Stimulated activated naive CD4-positive, alpha-beta T cell treated with Interleukin-2 at 50 U/mL for 16 hours (primary cell): Measurements from ENCODE around the gene ST8SIA4.

Source experiments
- DNase-seq: peaks from one replicate; lab custom pipeline; 2025; lab: John Stamatoyannopoulos, UW

ST8SIA4 gene, protein sequence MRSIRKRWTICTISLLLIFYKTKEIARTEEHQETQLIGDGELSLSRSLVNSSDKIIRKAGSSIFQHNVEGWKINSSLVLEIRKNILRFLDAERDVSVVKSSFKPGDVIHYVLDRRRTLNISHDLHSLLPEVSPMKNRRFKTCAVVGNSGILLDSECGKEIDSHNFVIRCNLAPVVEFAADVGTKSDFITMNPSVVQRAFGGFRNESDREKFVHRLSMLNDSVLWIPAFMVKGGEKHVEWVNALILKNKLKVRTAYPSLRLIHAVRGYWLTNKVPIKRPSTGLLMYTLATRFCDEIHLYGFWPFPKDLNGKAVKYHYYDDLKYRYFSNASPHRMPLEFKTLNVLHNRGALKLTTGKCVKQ

GRCh38 chr5:100903039-100903887, at the start of gene ST8SIA4:
Gene ST8SIA4 (minus strand): TSS chr5:100903282. CDS start chr5:100902955, 327 bp downstream.
- DNase-seq = peak; percentile 90

DNA sequence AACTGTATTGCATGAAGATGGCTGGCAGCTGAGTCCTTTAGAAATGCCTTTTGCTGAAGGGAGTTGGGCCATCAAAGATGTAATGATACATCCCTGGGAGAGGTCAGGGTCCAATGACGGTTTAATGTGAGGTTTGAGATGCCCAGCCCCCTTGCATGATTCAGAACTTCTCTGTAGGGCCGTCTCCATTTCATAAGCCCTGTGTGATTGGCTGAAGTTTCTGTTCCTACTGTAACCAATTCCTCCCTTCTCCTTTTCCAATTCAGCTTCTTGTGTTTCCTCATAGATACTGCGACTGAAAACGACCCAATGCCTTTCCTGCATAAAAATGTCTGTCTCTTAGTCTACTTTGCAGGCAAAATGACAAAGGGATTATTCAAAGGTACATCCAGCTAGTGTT, 47.9 kb upstream of the ST8SIA4 start:
- DNase-seq = no peak

DNA sequence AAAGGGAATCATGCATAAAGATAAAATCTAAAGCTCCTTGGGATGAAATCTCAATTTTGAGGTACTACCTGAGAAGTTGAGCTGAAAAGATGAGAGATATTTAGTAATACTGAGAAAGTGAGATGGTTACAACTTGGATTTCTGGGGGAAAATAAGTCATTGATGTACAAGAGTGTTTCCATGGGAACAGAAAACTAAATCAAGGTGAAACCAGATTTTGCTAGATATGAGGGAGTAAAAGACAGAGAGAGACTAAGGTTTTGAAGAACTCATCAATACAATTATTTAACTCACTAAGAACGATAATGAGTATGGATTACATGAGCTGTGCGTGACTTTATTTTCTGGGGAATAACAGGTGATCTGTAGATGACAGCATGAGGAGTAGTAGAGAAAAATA, 10.2 kb upstream of the ST8SIA4 start:
- DNase-seq = no peak

DNA sequence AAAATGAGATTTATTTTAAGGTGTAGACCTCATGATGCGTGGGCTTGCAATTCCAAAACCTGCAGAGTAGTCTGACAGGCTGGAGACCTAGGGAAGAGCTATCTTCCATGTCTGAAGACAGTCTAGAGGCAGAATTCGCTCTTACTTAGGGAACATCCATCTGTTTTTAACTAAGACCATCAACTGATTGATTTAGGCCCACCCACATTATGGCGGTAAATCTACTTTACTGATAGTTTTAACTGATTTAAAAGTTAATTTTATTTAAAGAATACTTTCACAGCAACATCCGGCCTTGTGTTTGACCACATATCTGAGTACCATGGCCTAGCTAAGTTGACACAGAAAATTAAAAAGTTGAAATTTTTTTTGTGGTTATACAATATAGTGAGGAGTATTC, 6.0 kb upstream of the ST8SIA4 start:
- no peak for DNase-seq

DNA sequence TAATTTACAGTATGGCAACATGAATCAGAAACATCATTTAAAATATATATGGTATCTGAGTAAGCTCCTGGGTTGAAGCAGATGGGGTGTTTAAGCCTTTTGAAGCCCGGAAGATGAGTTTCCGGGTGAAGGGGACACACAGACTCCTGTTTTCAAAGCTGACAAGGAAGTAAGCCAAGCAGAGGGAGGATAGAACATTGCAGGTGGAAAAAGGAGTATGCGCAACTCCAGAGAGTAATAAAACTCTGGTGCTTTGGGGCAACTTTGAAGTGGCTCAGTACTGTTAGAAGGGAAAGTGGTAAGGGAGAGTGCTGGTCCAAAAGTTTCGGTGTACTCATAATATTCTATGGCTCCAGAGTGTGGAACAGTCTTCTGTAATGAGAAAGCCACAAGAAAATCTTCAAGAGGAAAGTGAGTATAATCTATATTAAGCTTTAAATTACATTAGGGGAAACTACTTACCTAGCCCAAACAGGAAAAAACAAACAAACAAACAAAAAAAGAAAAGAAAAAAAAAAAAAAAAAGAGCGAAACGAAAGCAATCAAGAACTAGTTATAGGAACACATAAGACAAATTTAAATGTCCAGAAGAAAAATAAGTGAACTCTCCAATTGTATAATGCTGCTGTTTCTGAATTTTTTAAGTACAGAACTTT, 2.3 kb upstream of the ST8SIA4 start:
- no peak for DNase-seq

GRCh38 chr5:100904259-100904861, 1.3 kb upstream of the ST8SIA4 start:
- DNase-seq = peak; percentile 27

DNA sequence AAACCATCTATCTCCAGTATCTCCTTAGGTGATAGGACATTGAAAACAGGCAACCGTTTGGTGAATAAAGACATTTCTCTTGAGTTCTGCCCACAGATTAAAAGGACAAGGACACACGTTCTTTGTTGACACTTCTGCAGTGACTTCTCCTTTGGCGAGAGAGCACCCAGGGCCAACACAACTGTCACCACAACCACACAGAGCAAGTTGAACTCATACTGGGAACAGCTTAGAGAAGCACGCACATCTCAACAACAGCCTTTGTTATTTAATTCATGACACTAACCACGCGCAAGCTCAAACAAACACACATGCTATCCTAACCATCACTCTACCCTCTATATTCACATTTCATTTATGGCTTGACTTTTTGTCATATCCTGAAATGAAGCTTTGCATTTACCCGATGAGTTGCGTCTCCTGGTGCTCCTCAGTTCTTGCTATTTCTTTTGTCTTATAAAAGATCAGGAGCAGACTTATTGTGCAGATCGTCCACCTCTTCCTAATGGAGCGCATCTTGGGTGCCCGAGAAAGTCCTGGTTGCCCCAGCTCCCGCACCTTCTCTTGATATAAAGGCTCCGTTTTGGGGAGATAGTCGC, 543 bp downstream of the ST8SIA4 start:
- DNase-seq = peak; percentile 29

- DNase-seq = peak; percentile 48
Observed at GRCh38 chr5:100901821-100902341, 1.2 kb downstream of the ST8SIA4 start.

- peak; percentile 94 for DNase-seq
Observed at GRCh38 chr5:100900796-100901781, 2.0 kb downstream of the ST8SIA4 start.

DNA sequence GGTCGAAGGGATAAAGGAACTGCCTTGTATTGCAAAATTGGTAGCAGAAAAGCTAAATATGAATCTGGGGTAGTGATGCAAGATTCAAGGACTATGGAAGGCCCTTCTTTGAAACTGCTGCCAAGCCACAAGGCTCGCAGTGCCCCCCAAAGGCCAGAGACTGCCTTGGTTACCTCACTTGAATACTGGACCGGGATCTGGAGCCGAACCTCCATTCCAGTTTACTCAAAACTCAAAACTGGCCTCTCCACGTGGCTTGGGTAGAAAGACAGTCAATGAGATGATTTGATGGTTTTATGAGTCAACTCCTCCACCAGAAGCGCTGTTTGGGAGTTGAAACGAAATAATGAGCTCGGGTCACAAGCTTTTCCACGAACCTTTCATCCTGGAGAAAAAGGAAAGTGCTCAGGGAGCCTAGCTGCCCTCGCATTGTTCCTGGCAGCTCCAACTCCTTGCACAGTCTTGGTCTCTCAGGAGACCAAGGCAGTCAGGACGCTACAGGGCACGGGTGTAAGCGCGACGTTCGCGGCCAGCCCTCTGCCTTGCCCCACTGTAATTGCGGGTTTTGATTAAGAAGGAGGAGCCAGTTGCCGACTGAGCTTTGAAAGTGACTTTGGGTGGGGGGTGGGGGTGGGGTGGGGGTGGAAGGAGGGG, 2.8 kb downstream of the ST8SIA4 start:
- DNase-seq = peak; percentile 61

- no peak for DNase-seq
Observed at GRCh38 chr5:100899675-100900074, 3.4 kb downstream of the ST8SIA4 start.

DNA sequence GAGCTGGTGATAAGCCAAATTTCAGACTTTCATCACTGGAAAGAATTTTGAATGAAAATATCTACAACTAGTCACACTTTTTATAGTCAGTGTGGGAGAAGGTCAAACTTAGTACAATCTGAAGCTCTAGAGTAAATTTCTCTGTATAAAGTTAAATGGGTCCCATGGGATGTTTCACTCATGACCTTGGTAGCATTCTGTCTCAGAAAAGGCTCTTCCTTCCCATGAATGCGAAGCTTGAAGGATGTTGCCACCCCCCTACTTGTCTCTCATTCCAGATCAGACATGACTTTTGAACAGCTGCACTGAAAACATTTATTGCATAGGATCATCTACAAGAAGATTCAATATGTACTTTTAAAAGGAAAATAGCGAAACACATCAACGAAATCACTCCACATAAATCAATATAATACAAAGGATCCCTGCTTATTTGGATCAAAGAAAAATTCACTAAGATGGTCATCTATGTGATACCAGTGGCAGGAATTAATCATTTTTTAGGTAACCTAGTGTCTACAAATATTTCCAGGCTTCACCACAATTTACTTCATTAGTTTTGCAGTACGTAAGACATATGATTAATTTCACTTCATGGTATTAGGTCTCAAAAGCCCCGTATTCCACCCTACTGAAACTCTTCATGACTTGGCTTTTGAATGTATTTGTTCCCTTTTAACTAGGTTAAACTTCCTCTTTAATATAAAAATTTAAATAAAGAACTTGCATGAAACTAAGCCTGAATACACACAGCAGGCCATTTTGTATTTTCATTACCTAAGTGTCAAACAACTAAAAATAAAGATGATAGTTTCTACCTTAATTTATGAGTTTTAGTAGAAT, 4.4 kb downstream of the ST8SIA4 start:
- DNase-seq = no peak

DNA sequence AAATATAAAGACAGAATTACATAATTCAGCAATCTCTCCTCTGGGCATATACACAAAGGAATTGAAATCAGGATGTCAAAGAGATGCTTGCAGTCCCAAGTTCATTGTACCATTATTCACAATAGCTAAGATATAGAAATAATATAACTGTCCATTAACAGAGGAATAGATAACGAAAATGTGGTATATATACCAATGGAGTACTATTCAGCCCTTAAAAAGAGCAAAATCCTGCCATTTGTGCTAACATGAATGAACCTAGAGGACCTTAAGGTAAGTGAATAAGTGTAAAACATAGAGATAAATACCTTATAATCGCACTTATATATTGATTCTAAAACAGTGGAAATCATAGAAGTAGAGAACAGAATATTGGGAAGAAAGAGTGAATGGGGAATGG, 7.0 kb downstream of the ST8SIA4 start:
- DNase-seq = no peak

DNA sequence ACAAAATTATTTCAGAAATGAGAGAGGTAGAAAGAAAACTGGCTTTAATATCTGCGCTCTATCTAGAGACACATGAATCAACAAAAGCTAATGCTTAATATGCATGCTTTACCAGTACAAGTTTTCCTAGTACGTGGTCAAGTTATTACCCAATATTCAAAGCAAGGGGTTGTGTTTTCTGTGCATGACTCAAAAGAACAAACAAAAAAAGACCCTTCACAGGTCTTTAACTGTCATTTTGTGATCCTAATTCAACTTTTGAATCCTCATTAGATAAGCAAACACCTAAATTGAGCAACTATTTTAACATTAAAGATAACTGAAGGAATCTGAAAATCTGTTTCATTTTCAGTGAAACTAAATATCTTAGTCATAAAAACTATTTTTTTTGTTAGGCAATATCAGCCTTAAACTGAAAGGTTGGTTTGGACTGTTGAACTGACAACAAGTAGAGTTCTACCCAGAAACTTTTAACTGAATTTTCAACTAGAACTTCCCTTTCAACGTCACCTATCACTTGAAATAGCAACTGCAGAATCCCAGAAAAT, 12.5 kb downstream of the ST8SIA4 start:
- no peak for DNase-seq

- DNase-seq = no peak
Observed at GRCh38 chr5:100889896-100890295, 13.2 kb downstream of the ST8SIA4 start.

DNA sequence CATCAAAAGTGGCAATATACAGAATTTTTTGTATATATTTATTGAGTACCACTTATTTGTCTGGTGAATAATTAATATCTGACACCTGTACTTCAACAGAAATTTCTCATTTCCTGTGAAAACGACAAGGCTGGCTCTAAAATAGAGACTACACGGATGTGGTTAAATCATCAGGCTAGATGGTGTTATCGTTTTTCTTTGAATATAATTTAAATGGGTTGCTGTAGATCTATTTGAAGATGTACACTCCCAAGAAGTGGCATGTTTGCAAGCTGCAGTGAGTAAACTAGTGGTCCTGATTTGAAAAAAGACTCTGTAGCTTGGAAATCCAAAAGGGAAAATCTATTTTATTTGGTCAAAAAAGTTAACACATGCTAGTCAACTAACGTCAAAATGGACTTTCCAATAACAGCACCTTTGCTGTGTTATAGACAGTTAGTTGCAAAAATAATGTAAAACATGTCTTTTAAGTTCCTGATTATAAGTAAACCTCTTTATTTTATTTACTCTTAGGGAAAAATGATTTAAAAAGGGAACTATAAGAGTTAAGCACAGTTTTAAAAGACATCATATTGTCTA, 13.8 kb downstream of the ST8SIA4 start:
- DNase-seq = no peak

DNA sequence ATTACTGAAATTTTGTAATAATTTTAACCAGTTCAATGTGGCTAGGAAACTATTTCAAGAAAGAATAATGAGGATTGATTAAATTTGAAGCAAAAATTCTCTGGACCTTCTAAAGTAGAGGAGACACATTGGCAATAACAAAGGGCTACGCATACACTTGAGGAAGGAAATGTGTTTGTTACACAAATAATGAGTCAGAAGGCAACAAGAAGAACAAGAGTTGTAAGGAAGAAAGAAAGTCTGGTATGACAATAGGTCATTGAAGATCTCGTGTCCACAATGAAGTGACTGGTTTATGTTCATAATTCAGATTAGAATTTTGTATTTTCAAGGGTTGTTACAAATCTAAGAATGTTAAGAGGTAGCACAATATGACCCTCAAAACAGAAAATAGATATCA, 25.8 kb downstream of the ST8SIA4 start:
- no peak for DNase-seq
